Measurements from ENCODE around the gene DNAH5. TPM values are rescaled to one million over a fixed set of nuclear protein-coding genes. Genes with fewer than 3 reads are reported as not detected.

The DNAH5 gene
- total and polyA plus RNA-seq, 2 donors (not counting 3 experiments of a cell fraction or from before 2014, with no cell fraction given) = 0.23 to 1.7 TPM

DNA sequence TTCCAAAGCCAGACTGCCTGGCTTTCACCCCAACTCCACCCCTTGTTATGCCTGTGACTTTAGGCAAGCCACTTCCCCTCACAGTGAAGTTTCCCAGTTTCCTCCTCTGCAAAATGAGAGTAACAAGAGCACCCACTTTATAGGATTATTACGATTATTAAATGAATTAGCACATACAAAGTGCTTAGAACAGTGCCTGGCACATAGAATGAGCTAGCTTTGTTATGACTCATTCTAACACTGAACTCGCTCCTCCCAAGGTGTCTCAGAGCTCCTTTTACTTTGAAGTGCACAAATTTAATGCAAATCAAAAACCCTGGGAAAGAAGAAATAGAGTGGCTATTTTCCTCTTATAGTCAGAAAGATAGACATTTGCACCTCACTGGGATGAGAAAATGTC lies 34.3 kb downstream of the DNAH5 start:
- Histone ChIP-seq H3K4me3 (replicated peaks in 1 of 3; ENCODE audit: insufficient read depth in 1 of 3, low read depth in 1 of 3, low read length in 3 of 3) (no peak overlapping the region), H3K4me2 (ENCODE audit: insufficient read depth, low read length) (no peak overlapping the region), H3K4me1 (ENCODE audit: control insufficient read depth, extremely low read depth, insufficient read depth, low read length) (no peaks in the 10 kb centered on the region), H3K79me2 (ENCODE audit: control insufficient read depth, insufficient read depth, low read length) (no peaks in the 10 kb centered on the region), H3K36me3 (ENCODE audit: control insufficient read depth in 2 of 2, extremely low read depth in 1 of 2, insufficient read depth in 2 of 2, low read length in 2 of 2) (no peaks in the 10 kb centered on the region), H3K27ac (ENCODE audit: insufficient read depth, low read depth, low read length) (no peak overlapping the region), H2AFZ (ENCODE audit: low read depth, low read length) (no peak overlapping the region), H3K9me1 (replicated peaks; ENCODE audit: control insufficient read depth, extremely low read depth, insufficient read depth, low read length) (no peaks in the 10 kb centered on the region), H3K9me3 (replicated peaks; ENCODE audit: control insufficient read depth, insufficient read depth, low read length) (no peaks in the 10 kb centered on the region), H3K27me3 (ENCODE audit: control insufficient read depth in 2 of 2, insufficient read depth in 2 of 2, low read length in 2 of 2) (no peaks in the 10 kb centered on the region), H4K20me1 (replicated peaks; ENCODE audit: control insufficient read depth, extremely low read depth, insufficient read depth, low read length) (no peaks in the 10 kb centered on the region), H3K9ac (replicated peaks; ENCODE audit: extremely low read depth, insufficient read depth, low read length) (no peak overlapping the region)
- DNase-seq (ENCODE audit: low read depth, low spot score) = no peak
- no peak for FAIRE-seq
- POLR2A ChIA-PET = no interaction called here
- TF ChIP-seq, protein P1, sequence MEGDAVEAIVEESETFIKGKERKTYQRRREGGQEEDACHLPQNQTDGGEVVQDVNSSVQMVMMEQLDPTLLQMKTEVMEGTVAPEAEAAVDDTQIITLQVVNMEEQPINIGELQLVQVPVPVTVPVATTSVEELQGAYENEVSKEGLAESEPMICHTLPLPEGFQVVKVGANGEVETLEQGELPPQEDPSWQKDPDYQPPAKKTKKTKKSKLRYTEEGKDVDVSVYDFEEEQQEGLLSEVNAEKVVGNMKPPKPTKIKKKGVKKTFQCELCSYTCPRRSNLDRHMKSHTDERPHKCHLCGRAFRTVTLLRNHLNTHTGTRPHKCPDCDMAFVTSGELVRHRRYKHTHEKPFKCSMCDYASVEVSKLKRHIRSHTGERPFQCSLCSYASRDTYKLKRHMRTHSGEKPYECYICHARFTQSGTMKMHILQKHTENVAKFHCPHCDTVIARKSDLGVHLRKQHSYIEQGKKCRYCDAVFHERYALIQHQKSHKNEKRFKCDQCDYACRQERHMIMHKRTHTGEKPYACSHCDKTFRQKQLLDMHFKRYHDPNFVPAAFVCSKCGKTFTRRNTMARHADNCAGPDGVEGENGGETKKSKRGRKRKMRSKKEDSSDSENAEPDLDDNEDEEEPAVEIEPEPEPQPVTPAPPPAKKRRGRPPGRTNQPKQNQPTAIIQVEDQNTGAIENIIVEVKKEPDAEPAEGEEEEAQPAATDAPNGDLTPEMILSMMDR (IDR thresholded peaks at IDR 0.05; ENCODE audit: extremely low read depth in 1 of 2, insufficient read depth in 1 of 2, low read depth in 1 of 2, low read length in 2 of 2) = no peak
- TF ChIP-seq EZH2 (IDR thresholded peaks at IDR 0.05; ENCODE audit: borderline replicate concordance, low read depth, low read length, severe bottlenecking) (no peak), MYC (IDR thresholded peaks at IDR 0.05; ENCODE audit: low read depth, low read length) (no peak), JUN (IDR thresholded peaks at IDR 0.05; ENCODE audit: borderline replicate concordance, insufficient read depth, insufficient read length, low read depth) (no peak), GATA2 (IDR thresholded peaks at IDR 0.05; ENCODE audit: insufficient read depth, insufficient read length, low read depth, low read length) (no peak), FOS (IDR thresholded peaks at IDR 0.05; ENCODE audit: borderline replicate concordance, insufficient read depth, low read length) (no peak), POLR2AphosphoS5 (IDR thresholded peaks at IDR 0.05; ENCODE audit: insufficient read depth, low read depth, low read length) (no peak), POLR2A (IDR thresholded peaks at IDR 0.05; ENCODE audit: low read depth, low read length) (no peak)
- TF ChIP-seq, protein P2, sequence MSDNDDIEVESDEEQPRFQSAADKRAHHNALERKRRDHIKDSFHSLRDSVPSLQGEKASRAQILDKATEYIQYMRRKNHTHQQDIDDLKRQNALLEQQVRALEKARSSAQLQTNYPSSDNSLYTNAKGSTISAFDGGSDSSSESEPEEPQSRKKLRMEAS (IDR thresholded peaks at IDR 0.05; ENCODE audit: insufficient read depth, insufficient read length) = no peak
- intact Hi-C loops (cut with micrococcal nuclease) (no loop called here), dilution Hi-C loops (cut with MboI; ENCODE audit: extremely low pct_ligation_motif_present, low sequenced_read_pairs) (no loop called here)
- BruUV-seq (replicated peaks) = no TSS peak
- CTCF ChIA-PET = interaction anchor here (0.8 to 1.2 kb wide), 2 partner anchors 10 to 16 kb away, joined by 3 to 4 read pairs; no protein-coding TSS in a partner anchor

Measured in endothelial cell of umbilical vein (primary cell).